Measurements from ENCODE around the gene TRIM65. TPM values are rescaled to one million over a fixed set of nuclear protein-coding genes. Genes with fewer than 3 reads are reported as not detected.

TRIM65 gene
- total and polyA plus RNA-seq, 2 experiments from 2014 or later: 13.8 to 54.0 TPM

GRCh38 chr17:75891605-75892555, 4.9 kb downstream of the TRIM65 start (continued):
- TF ChIP-seq ZNF114 (CRISPR knock-in tag; IDR thresholded peaks at IDR 0.05) (no peak), POLR2AphosphoS5 (IDR thresholded peaks at IDR 0.05; ENCODE audit: low read depth) (no peak), EZH2phosphoT487 (IDR thresholded peaks at IDR 0.05; ENCODE audit: unreplicated experiment) (no peak)

GRCh38 chr17:75891022-75891604, 5.6 kb downstream of the TRIM65 start:
- Mint-ChIP-seq H3K4me3 (no peak overlapping the region), H3K27ac (no peak overlapping the region), H3K36me3 (ENCODE audit: low read depth) (peaks cover 25% of the 10 kb centered on the region), H3K4me1 (peaks cover 18% of the 10 kb centered on the region), H3K9me3 (no peaks in the 10 kb centered on the region), H3K27me3 (ENCODE audit: insufficient read depth, low read depth, poor library complexity) (peaks cover 18% of the 10 kb centered on the region)
- peaks cover 18% of the 10 kb centered on the region for H3F3A ChIP-seq (replicated peaks; ENCODE audit: low read depth)
- H3K4me3 ChIP-seq: no peak overlapping the region
- peaks cover 11% of the 10 kb centered on the region; the same call in 1 of the 2 replicates for H3K4me1 ChIP-seq (ENCODE audit: insufficient read depth)
- H3K79me2 ChIP-seq (replicated peaks; ENCODE audit: insufficient read depth): peaks cover 18% of the 10 kb centered on the region
- TF ChIP-seq CREB1 (CRISPR knock-in tag; IDR thresholded peaks at IDR 0.05; ENCODE audit: low read depth) (no peak), EZH2phosphoT487 (IDR thresholded peaks at IDR 0.05; ENCODE audit: unreplicated experiment) (no peak), STAT1 (IDR thresholded peaks at IDR 0.05; ENCODE audit: unreplicated experiment) (no peak), REST (IDR thresholded peaks at IDR 0.05; ENCODE audit: unreplicated experiment) (no peak), ETS1 (IDR thresholded peaks at IDR 0.05) (no peak)
- no peak overlapping the region for H3K4me2 ChIP-seq
- H2AFZ ChIP-seq: no peak overlapping the region
- H3K27ac ChIP-seq (ENCODE audit: low read depth): no peak overlapping the region
- ATAC-seq (no peak), DNase-seq (ENCODE audit: low spot score) (no peak)
- no peaks in the 10 kb centered on the region for H3K9me2 ChIP-seq (ENCODE audit: insufficient read depth)
- no peaks in the 10 kb centered on the region for H3K36me3 ChIP-seq (ENCODE audit: insufficient read depth)
- no peaks in the 10 kb centered on the region for H3K27me3 ChIP-seq (ENCODE audit: insufficient read depth)
- H4K20me1 ChIP-seq (replicated peaks; ENCODE audit: insufficient read depth): no peaks in the 10 kb centered on the region; the same call in 1 of the 2 replicates
